ENCODE measurements around the gene PXN. TPM values are rescaled to one million over a fixed set of nuclear protein-coding genes. Genes with fewer than 3 reads are reported as not detected.

PXN gene
- 13.0 and 14.1 TPM in 2 replicates for polyA plus RNA-seq (2014; cell fraction: cytosol; rRNA removed)
- polyA plus RNA-seq (2014; cell fraction: nucleus; rRNA removed): 8.8 and 15.5 TPM in 2 replicates

DNA sequence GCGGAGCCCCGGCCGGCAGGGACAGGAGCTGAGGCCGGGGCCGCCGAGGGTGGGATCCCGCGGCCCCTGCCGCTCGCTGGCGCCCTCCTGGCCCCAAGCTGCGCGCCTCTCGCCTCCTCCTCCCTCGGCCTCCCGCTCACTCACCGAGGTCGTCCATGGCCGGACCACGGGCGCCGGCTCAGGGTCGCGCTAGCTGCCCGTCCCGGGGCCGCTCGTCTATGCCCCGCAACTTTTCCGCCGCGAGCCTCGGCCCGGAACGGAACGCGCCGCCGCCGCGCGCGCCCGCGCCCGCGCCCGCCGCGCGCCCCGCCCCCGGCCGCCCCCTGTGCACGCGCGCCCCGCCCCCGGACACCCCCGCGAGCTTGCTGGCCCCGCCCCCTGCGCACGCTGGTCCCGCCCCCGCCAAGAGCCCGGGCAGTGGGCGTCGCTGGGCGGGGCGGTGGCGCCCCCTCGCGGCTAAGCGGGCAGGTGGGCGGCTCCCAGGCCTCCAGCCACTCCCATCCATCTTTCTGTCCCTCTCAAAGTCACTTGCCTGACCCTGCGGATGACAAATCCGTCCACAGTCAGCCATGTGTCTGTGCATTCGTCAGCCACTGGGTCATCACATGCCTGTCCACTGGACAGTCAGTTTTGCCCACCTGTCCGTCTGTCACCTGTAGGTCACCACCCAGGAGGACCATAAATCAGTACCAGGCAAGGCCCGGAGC, at the start of gene PXN:
PXN (minus strand) TSS at position 258 of the 707 bp plus-strand sequence; CDS start at position 157, 101 bp downstream.
- DNase-seq (ENCODE audit: low spot score): peak; percentile 71

DNA sequence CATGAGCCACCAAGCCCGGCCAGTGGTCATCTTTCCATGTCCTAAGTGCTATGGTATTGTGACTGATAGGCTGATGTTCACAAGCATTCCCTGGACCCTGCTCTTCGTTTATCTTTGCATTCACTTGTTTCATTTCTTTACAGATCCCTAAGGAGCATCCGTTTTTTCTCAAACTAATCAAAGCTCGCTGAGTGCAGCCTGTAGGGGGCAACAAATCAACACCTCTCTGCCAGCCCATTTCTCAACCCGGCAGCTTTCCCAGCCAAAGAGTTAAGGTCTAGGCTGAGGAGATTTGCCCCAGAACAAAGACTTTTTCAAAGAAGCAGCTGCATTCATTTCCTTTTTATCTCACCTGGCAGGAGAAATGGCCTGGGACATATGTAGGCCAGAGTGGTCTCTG, 48.7 kb upstream of the PXN start:
- no peak for DNase-seq (ENCODE audit: low spot score)

- peak; percentile 94 for DNase-seq (ENCODE audit: low spot score)
These were observed 36.7 kb upstream of the PXN start, which contains the start of gene SIRT4 for GRCh38 chr12:120301962-120302815. TSS of gene SIRT4 (plus strand) at chr12:120302321. CDS start at chr12:120303562, 1,241 bp downstream.

- peak; percentile 98 for DNase-seq (ENCODE audit: low spot score)
These were observed 27.4 kb upstream of the PXN start, which contains the start of gene RNU4-1 for GRCh38 chr12:120292661-120293531. TSS of gene RNU4-1 (minus strand) at chr12:120293237.

DNA sequence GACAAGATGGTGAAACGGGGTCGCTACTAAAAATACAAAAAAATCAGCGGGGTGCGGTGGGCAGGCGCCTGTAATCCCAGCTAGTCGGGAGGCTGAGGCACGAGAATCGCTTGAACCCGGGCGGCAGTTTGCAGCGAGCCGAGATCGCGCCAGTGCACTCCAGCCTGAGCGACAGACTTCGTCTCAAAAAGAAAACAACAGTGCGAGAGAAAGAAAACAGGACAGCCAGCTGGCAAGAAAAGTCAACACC, 26.8 kb upstream of the PXN start:
- DNase-seq (ENCODE audit: low spot score): no peak

DNA sequence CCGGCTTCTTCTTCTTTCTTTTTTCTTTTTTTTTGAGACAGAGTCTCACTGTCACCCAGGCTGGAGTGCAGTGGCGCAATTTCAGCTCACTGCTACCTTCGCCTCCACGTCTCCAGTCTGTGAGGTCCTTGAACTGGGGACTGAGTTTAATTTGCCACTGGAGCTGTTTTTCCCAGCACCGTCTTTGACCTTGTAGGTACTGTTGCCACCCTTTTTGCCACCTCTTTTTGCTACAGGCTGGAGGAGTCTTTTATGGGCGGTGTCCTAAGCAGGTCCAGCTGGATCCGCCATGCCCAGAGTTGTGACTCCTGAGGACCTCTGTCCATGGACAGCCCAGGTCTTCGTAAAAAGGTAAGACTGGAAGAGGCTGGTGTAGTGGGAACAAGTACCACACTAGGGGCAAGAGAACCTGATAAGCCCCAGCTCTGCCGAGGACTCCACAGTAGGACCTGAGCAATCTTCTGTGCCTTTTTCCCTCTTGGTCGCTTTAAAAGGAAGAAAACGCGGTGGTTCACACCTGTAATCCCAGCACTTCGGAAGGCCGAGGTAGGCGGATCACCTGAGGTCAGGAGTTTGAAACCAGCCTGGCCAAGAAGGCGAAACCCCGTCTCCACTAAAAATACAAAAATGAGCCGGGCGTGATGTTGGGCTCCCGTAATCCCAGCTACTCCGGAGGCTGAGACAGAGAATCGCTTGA, 25.2 kb upstream of the PXN start:
- peak; percentile 64 for DNase-seq (ENCODE audit: low spot score)

DNA sequence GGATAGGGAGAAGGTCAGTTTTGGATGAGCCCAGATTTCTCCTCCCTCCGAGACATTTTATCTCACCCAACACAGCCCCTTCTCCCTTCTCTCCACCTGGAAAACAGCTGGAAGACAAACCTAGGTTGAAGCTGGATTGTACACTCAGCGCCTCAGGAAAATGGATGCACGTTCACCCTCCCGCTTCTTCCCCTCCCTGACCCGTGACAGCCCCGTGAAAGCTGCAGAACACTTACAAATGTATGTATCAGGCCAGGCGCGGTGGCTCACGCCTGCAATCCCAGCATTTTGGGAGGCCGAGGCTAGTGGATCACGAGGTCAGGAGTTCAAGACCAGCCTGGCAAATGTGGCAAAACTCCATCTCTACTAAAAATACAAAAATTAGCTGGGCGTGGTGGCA, 22.0 kb upstream of the PXN start:
- no peak for DNase-seq (ENCODE audit: low spot score)

- DNase-seq (ENCODE audit: low spot score): no peak
These were observed 21.4 kb upstream of the PXN start for GRCh38 chr12:120286768-120287490.

- no peak for DNase-seq (ENCODE audit: low spot score)
These were observed 18.9 kb upstream of the PXN start for GRCh38 chr12:120284381-120284780.

- no peak for DNase-seq (ENCODE audit: low spot score)
These were observed 17.8 kb upstream of the PXN start for GRCh38 chr12:120283318-120283717.

DNA sequence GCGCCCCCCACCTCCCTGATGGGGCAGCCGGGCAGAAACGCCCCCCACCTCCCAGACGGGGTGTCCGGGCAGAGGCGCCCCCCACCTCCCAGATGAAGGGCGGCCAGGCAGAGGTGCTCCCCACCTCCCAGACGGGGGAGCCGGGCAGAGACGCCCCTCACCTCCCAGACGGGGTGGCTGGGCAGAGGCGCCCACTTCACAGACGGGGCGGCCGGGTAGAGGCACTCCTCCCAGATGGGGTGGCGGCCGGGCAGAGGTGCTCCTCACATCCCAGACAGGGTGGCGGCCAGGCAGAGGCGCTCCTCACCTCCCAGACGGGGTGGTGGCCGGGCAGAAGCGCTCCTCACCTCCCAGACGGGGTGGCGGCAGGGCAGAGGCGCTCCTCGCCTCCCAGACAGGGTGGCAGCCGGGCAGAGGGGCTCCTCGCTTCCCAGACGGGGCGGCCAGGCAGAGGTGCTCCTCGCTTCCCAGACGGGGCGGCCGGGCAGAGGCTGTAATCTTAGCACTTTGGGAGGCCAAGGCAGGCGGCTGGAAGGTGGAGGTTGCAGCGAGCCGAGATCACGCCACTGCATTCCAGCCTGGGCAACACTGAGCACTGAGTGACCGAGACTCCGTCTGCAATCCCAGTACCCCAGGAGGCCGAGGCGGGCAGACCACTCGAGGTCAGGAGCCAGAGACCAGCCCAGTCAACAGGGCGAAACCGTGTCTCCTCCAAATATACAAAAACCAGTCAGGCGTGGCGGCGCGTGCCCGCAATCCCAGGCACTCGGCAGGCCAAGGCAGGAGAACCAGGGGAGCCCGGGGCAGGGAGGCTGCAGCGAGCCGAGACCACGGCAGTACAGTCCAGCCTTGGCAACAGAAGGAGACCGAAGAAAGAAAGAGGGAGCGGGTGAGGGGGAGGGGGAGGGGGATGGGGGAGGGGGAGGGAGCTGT, 12.9 kb upstream of the PXN start:
- no peak for DNase-seq (ENCODE audit: low spot score)

- no peak for DNase-seq (ENCODE audit: low spot score)
These were observed 11.2 kb upstream of the PXN start for GRCh38 chr12:120276734-120277133.

- no peak for DNase-seq (ENCODE audit: low spot score)
These were observed 2.2 kb upstream of the PXN start for GRCh38 chr12:120267736-120268135.

DNA sequence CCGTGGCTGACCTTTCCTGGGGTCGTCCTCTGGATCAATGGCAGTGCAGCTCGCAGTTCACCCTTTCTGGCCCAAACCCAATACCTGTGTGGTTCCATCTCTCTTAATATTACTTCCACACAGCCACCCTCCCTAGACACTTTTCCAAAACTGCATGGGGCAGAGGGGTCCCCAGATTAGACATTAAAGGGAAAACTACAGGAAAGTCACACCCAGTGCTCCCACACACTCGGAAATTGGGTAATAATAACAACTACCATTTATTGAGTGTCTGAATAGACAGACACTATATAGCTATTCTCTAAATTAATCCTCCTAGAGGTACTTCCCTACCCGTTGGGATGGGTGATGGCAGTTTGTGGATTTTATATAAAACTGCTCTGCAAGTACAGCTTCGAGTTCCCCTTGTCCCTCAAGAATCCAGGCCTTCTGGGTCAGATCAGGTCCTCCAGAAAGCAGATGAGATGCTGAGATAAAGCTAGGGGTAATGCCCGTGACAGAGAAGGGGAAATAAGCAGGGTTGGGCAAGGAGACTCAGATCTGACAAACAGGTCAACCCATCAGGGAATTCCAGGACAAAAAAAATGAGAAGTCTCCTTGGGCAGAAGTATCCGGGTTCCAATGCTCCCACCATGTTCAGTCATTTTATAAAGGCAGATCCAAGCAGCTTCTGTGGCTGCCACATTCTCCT, 795 bp upstream of the PXN start:
- DNase-seq (ENCODE audit: low spot score): no peak

- DNase-seq (ENCODE audit: low spot score): no peak
These were observed 542 bp downstream of the PXN start for GRCh38 chr12:120264904-120265472.

- no peak for DNase-seq (ENCODE audit: low spot score)
These were observed 1.2 kb downstream of the PXN start for GRCh38 chr12:120264086-120264903.

DNA sequence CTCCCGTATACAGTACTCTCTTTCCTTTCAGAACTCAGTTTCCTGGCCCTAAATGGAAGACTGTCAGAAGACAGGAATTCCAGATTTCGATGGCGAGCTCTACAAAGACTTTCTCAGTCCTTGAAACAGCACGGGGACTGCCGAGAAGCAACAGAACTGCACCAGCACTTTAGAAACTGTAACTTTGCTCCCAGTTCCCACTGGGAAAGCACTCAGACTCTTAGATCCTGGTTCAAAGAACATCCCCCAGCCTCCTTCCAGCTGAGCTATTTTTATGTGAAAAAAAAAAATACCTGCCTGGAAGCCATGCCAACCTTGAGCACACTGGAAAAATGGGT, 1.8 kb downstream of the PXN start:
- DNase-seq (ENCODE audit: low spot score): no peak

Data from SK-N-DZ (cell line).